ENCODE measurements around the gene ARMC3.

The ARMC3 gene

GRCh38 chr10:23081221-23081750, 153.4 kb downstream of the ARMC3 start:
- no peak for DNase-seq

- peak; percentile 50 for DNase-seq
These were observed 154.0 kb downstream of the ARMC3 start for GRCh38 chr10:23081891-23082290.
